GM12891 (cell line): Measurements from ENCODE around the gene MTM1.

Source experiments
- DNase-seq: peaks from one replicate; pipeline ENCODE4 v3.0.0; 2011; ENCODE audit warnings: low spot score; ENCODE audit not compliant: insufficient read length
- FAIRE-seq: peaks from 2 replicates; lab custom pipeline; 2011; peaks lifted over from hg19 to GRCh38; lab: Jason Lieb, UNC
- POLR2A ChIP-seq: IDR thresholded peaks from 2 replicates; pipeline ENCODE4 v1.6.1; 2011; ENCODE audit warnings: low read depth, low read length, control low read depth
- POLR2AphosphoS5 ChIP-seq: IDR thresholded peaks from 2 replicates; pipeline ENCODE4 v1.6.1; 2011; ENCODE audit warnings: low read depth, low read length, control low read depth
- POU2F2 ChIP-seq: IDR thresholded peaks from 2 replicates; pipeline ENCODE4 v1.6.1; 2011; ENCODE audit warnings: low read depth, mild to moderate bottlenecking, control low read depth, low read length, moderate library complexity

Gene MTM1

DNA sequence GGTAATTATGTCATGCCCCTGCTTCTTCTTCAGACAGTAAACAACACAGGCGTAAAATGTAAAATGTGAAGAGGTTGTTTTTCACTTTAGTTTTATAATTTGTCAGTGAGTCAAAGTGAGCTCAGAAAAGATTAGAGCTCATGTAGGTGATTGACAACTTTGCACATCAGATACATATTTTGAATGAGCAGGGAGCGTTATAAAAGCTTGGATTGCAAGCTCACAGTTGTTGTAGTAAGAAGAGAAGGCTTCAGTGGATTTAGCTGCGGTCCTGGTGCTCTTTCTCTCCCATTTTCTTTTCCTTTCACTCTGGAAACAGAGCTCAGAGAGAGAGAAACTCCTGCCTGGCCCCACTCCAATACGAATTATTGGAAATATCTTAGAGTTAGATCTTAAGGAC, 151.2 kb downstream of the MTM1 start:
- FAIRE-seq = no peak
- no peak for DNase-seq
- TF ChIP-seq POU2F2 = no peak
- no peak for TF ChIP-seq POLR2AphosphoS5
- TF ChIP-seq POLR2A = no peak
